GM19468 (cell line): ENCODE data around the gene LDLRAD3.

Experiments
- ATAC-seq: cut with Tn5 transposase; IDR thresholded peaks from one replicate; pipeline ENCODE4 v1.9.1; 2021; ENCODE audit warnings: mild to moderate bottlenecking, moderate library complexity, moderate number of reproducible peaks; ENCODE audit not compliant: unreplicated experiment; ENCODE audit errors: extremely low read depth

Gene LDLRAD3

DNA sequence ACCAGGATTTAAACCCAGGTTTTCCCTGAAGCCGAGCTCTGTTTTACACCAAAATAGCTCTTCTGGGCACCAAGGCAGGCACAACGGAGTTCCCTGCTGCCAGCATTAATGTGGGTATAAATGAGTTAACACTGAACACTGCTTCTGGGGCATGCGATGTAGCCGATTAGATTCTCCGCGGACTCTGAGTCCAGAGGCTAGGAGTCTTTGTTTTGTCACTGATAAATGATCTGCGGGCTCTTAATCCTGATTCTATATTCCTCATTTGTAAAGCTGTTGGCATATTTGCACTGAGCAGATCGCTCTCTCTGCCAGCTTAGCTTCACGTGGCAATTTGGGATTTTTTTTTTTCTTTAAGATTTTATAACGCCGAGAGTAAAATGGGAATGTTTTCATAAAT is 16.8 kb upstream of the LDLRAD3 start:
- ATAC-seq = no peak

DNA sequence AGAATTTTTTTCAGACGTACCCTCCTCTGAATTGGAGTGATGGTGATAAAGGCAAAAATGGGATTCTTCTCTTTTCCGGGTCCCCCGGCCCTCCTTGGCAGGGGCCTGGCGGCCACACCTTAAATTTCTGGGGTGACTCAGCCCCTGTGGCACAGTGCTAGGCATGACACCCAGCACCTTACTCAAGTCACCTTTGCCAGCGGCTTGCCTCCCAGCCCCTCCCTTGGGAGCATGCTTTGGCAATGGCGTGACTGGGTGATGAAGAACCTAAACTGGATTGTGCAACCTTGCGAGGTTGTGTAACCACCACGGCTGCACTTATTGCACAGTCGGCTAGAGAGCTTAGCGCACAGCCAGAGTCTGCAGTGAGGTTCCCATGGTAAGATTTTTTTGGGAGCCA is 16.2 kb upstream of the LDLRAD3 start:
- ATAC-seq = no peak

DNA sequence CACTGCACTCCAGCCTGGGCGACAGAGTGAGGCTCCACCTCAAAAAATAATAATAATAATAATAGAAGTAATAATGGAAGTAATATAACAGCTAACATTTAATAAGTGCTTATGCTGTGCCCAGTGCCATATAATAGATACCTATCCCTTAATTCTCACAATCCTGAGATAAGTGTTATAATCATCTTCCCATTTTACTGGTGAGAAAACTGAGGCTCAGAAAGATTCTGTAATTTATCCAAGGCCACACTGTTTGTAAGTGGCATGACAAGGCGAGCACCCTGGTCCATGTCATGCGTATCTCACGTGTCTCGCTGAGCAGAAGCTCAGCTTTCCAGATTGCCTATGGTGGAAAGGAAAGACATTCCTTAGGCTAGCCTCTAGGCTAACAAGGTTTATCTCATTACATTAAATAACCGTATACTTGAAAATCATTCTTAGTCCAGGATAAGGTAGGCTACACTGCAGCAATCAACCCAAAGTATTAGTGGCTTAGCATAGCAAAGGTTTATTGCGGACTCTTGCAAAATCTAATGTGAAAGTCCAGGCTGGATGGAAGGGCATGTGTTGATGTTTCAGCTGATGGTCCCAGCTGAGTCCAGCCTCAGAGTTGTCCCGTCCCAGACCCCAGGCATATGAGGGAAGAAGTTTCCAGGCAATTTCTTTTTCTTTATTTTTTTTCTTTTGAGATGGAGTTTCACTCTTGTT is 15.0 kb upstream of the LDLRAD3 start:
- no peak for ATAC-seq

DNA sequence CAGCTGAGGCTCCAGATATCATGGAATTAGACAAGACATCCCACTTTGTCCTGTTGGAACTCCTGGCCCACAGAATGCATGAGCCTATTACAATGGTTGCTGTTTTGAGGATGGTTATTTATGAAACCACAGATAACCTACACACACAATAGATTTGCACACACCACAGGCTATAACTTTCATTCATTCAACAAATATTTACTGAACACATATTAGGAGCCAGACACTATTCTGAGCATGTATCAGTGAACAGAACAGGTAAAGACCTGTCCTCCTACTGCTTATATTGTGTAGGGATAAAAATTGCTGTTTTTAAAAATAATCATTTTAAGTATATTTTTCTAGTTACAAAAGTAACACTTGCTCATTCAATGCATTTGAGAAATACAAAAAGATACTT is 13.4 kb upstream of the LDLRAD3 start:
- no peak for ATAC-seq

- ATAC-seq = no peak
Measured at GRCh38 chr11:35932121-35932520, 11.7 kb upstream of the LDLRAD3 start.

DNA sequence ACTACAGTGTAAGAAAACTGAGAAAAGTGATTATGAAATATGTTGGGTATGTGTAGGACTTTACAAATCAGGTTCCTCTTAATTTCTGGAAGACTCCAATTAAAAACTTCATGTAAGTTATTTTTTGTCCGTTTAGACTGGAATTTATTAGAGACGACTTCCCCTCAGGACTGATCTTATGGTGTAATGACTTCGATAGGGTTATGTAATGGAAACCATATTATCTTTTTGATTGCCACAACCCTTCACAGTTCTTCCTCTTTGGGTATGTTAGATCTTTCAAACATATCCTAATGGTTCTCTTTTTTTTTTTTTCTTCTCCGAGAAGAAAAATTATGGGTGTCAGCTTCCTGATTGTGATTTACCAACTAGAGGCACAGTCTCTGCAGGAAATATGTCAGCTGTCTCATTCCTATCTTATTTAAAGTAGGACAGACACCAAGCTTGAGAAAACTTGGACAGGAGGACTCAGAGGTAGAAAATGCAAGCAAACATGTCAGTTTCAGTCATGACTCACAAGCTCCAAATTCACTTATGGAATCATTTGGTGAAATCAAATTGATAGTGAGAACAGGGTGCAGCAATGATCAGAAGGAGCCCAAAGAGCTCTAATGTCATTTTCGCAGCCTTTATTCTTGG is 11.1 kb upstream of the LDLRAD3 start:
- no peak for ATAC-seq

GRCh38 chr11:35933320-35933871 is 10.5 kb upstream of the LDLRAD3 start:
- no peak for ATAC-seq

- ATAC-seq = no peak
Measured at GRCh38 chr11:35934271-35934670, 9.6 kb upstream of the LDLRAD3 start.

GRCh38 chr11:35934981-35935380 is 8.9 kb upstream of the LDLRAD3 start:
- ATAC-seq = no peak

- no peak for ATAC-seq
Measured at GRCh38 chr11:35935390-35935789, 8.5 kb upstream of the LDLRAD3 start.

GRCh38 chr11:35937111-35937510 is 6.8 kb upstream of the LDLRAD3 start:
- ATAC-seq = no peak

DNA sequence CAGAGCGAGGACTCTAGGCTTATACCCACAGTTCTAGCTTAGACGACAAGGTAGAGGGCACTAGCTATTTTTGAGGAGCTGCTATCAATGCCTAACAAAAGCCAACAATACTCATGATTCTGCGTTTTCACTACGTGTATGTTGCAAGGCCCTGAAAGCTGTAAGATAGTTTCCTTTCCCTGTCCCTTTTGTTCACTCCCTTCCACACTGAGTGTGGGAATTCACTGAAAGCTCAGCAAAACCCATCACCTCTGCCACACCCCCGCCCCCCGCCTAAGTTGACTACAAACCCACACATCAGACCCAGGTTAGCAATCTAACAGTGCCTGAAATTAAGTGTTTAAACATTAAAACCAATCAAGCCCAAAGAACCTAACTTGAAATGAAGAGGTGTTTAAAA is 6.2 kb upstream of the LDLRAD3 start:
- no peak for ATAC-seq

- no peak for ATAC-seq
Measured at GRCh38 chr11:35938231-35938630, 5.6 kb upstream of the LDLRAD3 start.

GRCh38 chr11:35943309-35943708 is 553 bp upstream of the LDLRAD3 start:
- no peak for ATAC-seq

- ATAC-seq = no peak
Measured at GRCh38 chr11:35944503-35945136, 758 bp downstream of the LDLRAD3 start.

GRCh38 chr11:35945137-35945518 is 1.3 kb downstream of the LDLRAD3 start:
- no peak for ATAC-seq

DNA sequence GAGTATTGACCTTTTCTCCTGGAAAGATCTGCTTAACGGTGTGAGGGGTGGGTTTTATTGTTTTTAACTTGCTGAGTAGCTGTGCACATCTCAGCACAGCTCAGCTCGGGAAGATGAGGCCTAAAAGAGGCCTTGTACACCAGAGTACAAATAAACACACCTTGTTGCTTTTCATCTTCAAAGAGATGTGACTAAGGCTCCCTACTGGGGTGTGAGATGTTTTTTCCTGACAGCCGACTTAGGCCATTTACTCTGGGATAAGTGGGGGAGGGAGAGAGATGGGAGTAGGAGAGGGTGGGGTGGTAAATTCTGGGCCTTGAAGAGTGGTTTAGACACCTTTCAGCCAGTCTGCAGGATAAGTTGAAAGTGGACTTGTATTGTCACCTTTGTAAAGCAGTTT is 2.9 kb downstream of the LDLRAD3 start:
- no peak for ATAC-seq

- no peak for ATAC-seq
Measured at GRCh38 chr11:35947437-35947836, 3.6 kb downstream of the LDLRAD3 start.

- ATAC-seq = no peak
Measured at GRCh38 chr11:35949242-35949641, 5.4 kb downstream of the LDLRAD3 start.

DNA sequence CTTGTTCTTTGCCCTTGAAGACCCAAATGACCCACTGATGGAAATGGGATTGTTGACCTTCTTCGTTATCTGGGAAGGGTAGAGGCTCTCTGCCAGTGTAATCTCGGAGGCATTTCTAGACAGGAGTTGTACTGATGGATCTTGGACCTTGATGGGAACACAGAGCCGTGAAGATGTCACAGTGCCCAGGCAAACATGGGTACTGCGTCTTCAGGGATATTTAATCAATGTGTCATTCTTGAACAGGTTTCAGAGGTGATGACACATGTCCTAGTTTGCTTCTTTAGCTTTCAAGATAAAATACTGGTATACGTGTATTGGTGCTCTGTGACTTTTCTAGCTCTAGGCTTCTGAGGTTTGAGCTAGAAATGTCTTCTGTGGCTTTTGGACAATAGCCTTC is 6.2 kb downstream of the LDLRAD3 start:
- no peak for ATAC-seq

- no peak for ATAC-seq
Measured at GRCh38 chr11:35951680-35952079, 7.8 kb downstream of the LDLRAD3 start.
